ENCODE results near the gene BRIP1.
A peak's percentile ranks its signal among the peaks of the same experiment; 100 is the strongest.

The BRIP1 gene

GRCh38 chr17:61660746-61661485, 202.4 kb downstream of the BRIP1 start:
- TF ChIP-seq TCF7L2 (IDR thresholded peaks at IDR 0.05; ENCODE audit: borderline replicate concordance, low read depth, low read length) (no peak), PRDM4 (tag by site-specific recombination; IDR thresholded peaks at IDR 0.05) (no peak), ZSCAN18 (tag by site-specific recombination; IDR thresholded peaks at IDR 0.05) (no peak), ZNF558 (tag by site-specific recombination; IDR thresholded peaks at IDR 0.05) (no peak), ZNF449 (tag by site-specific recombination; IDR thresholded peaks at IDR 0.05) (no peak), ZNF214 (tag by site-specific recombination; IDR thresholded peaks at IDR 0.05; ENCODE audit: borderline replicate concordance) (no peak), HOXC10 (CRISPR knock-in tag; IDR thresholded peaks at IDR 0.05) (no peak), HOXD13 (CRISPR knock-in tag; IDR thresholded peaks at IDR 0.05; ENCODE audit: borderline replicate concordance) (no peak), ZNF639 (tag by site-specific recombination; IDR thresholded peaks at IDR 0.05) (no peak), BCL11A (tag by site-specific recombination; IDR thresholded peaks at IDR 0.05; ENCODE audit: low read depth) (no peak), KLF1 (tag by site-specific recombination; IDR thresholded peaks at IDR 0.05) (no peak), ZNF777 (tag by site-specific recombination; IDR thresholded peaks at IDR 0.05; ENCODE audit: borderline replicate concordance) (no peak), ZNF768 (tag by site-specific recombination; IDR thresholded peaks at IDR 0.05) (no peak), SCRT1 (tag by site-specific recombination; IDR thresholded peaks at IDR 0.05; ENCODE audit: borderline replicate concordance) (no peak)
- ChIA-PET POLR2A (no interaction called here), CTCF (no interaction called here)
- Histone ChIP-seq H3K4me1 (ENCODE audit: control insufficient read depth, insufficient read depth, low read length) (peaks cover 2% of the 10 kb centered on the region; the same call in 1 of the 2 replicates), H3K27ac (ENCODE audit: extremely low read depth, low read depth, low read length) (no peak overlapping the region), H3K36me3 (ENCODE audit: control insufficient read depth in 2 of 2, insufficient read depth in 1 of 2, low read length in 2 of 2) (no peaks in the 10 kb centered on the region), H3K9me3 (ENCODE audit: control insufficient read depth, insufficient read depth, low read depth, low read length) (no peaks in the 10 kb centered on the region), H3K4me3 (ENCODE audit: low read depth, low read length) (no peak overlapping the region)

- POLR2A ChIA-PET: no interaction called here
- peaks cover 2% of the 10 kb centered on the region; the same call in 1 of the 2 replicates for H3K4me1 ChIP-seq (ENCODE audit: control insufficient read depth, insufficient read depth, low read length)
- no peak overlapping the region for H3K4me3 ChIP-seq (ENCODE audit: low read depth, low read length)
- no peak for TF ChIP-seq ZNF701 (tag by site-specific recombination; IDR thresholded peaks at IDR 0.05)
- no peak for TF ChIP-seq ZBTB10 (tag by site-specific recombination; IDR thresholded peaks at IDR 0.05)
- no peak for TF ChIP-seq BCL11A (tag by site-specific recombination; IDR thresholded peaks at IDR 0.05; ENCODE audit: low read depth)
- 0 out of 2 replicates have a peak, but pooled peaks have one; percentile 40 for TF ChIP-seq ATF2 (tag by site-specific recombination; IDR thresholded peaks at IDR 0.05; ENCODE audit: low read depth)
- TF ChIP-seq ZNF670 (tag by site-specific recombination; IDR thresholded peaks at IDR 0.05; ENCODE audit: low read depth): no peak
- H3K27ac ChIP-seq (ENCODE audit: extremely low read depth, low read depth, low read length): no peak overlapping the region
- no peaks in the 10 kb centered on the region for H3K9me3 ChIP-seq (ENCODE audit: control insufficient read depth, insufficient read depth, low read depth, low read length)
- no peaks in the 10 kb centered on the region for H3K36me3 ChIP-seq (ENCODE audit: control insufficient read depth in 2 of 2, insufficient read depth in 1 of 2, low read length in 2 of 2)
- CTCF ChIA-PET: interaction anchor here (0.6 kb wide), 1 partner anchor 234 kb away, joined by 3 read pairs; no protein-coding TSS in a partner anchor
These were observed 203.9 kb downstream of the BRIP1 start for GRCh38 chr17:61659437-61659836.
